AG04450 (cell line): ENCODE measurements around the gene MIPEP. TPM values are rescaled to one million over a fixed set of nuclear protein-coding genes. Genes with fewer than 3 reads are reported as not detected.
A peak's percentile ranks its signal among the peaks of the same experiment; 100 is the strongest.

Experiments used
- CTCF ChIA-PET: fragments of 300-600, 350-600 bp; formaldehyde crosslinking; extraction: SDS; loops from one replicate; lab custom pipeline; 2022; ENCODE audit warnings: antibody characterized with exemption, inconsistent platforms; lab: Charles Lee
- POLR2A ChIA-PET: fragments of 350-600 bp; formaldehyde crosslinking; extraction: SDS; loops from one replicate; lab custom pipeline; 2021; ENCODE audit warnings: antibody characterized with exemption, inconsistent platforms; lab: Yijun Ruan, JAX
- DNase-seq: peaks from one replicate; pipeline ENCODE4 v3.0.0-alpha.2; 2011; ENCODE audit warnings: low read depth, low spot score
- H3K27ac ChIP-seq: one replicate; pipeline ENCODE4 v1.5.1; 2012; ENCODE audit warnings: low read depth, low read length, control low read depth
- H3K27me3 ChIP-seq: one replicate; pipeline ENCODE4 v1.6.0; 2012; ENCODE audit warnings: low read length; ENCODE audit not compliant: control insufficient read depth, insufficient read depth
- H3K4me3 ChIP-seq: 2 replicates; pipeline ENCODE4 v1.5.1; 2011; ENCODE audit warnings: mild to moderate bottlenecking, low read depth, low read length, control low read depth
- H3K9me3 ChIP-seq: 2 replicates; pipeline ENCODE4 v1.5.1; 2012; ENCODE audit warnings: low read length; ENCODE audit not compliant: control insufficient read depth, insufficient read depth
- polyA plus RNA-seq: library from polyadenylated mRNA; depleted of rRNA; stranded (reverse); fragments of >200 nt; gene quantifications from 2 replicates; pipeline ENCODE4 v1.2.3, GENCODE V29; 2011
- TF ChIP-seq, protein P1 (sequence below): IDR thresholded peaks from 2 replicates; pipeline ENCODE4 v1.5.1; 2011; ENCODE audit warnings: low read depth, low read length, control low read depth, inconsistent platforms

MIPEP gene
- polyA plus RNA-seq, 1 experiment = 40.8 TPM

DNA sequence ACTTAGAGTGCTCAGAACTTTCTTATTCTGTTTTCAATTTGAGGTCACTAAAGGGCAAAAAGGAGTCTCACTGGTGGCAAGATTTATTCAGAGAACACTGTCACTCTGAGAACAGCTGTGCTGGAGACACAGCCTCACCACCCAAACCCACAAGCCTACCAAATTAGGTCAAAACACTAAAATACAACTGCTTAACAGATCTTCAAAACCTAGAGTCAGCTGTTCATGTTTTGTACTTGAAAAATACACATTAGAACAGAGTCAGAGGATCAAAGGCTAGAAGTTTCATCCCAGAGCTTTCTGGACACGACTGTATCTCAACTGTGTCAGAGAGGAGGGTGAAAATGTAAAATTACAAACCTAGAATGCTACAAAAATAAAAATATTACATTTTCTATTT, 89.3 kb downstream of the MIPEP start:
- ChIA-PET CTCF (interaction anchor here (1.1 to 1.2 kb wide), 2 partner anchors 15 to 61 kb away, joined by 3 read pairs; no protein-coding TSS in a partner anchor), POLR2A (interaction anchor here (1.3 kb wide), 1 partner anchor 119 kb away, joined by 4 read pairs; no protein-coding TSS in a partner anchor)
- no peak for DNase-seq
- TF ChIP-seq, protein P1, sequence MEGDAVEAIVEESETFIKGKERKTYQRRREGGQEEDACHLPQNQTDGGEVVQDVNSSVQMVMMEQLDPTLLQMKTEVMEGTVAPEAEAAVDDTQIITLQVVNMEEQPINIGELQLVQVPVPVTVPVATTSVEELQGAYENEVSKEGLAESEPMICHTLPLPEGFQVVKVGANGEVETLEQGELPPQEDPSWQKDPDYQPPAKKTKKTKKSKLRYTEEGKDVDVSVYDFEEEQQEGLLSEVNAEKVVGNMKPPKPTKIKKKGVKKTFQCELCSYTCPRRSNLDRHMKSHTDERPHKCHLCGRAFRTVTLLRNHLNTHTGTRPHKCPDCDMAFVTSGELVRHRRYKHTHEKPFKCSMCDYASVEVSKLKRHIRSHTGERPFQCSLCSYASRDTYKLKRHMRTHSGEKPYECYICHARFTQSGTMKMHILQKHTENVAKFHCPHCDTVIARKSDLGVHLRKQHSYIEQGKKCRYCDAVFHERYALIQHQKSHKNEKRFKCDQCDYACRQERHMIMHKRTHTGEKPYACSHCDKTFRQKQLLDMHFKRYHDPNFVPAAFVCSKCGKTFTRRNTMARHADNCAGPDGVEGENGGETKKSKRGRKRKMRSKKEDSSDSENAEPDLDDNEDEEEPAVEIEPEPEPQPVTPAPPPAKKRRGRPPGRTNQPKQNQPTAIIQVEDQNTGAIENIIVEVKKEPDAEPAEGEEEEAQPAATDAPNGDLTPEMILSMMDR = no peak
- H3K27ac ChIP-seq = peak overlapping the region; percentile 25
- H3K27me3 ChIP-seq = no peaks in the 10 kb centered on the region
- no peak overlapping the region for H3K4me3 ChIP-seq
- H3K9me3 ChIP-seq = peaks cover 7% of the 10 kb centered on the region; the same call in 1 of the 2 replicates

DNA sequence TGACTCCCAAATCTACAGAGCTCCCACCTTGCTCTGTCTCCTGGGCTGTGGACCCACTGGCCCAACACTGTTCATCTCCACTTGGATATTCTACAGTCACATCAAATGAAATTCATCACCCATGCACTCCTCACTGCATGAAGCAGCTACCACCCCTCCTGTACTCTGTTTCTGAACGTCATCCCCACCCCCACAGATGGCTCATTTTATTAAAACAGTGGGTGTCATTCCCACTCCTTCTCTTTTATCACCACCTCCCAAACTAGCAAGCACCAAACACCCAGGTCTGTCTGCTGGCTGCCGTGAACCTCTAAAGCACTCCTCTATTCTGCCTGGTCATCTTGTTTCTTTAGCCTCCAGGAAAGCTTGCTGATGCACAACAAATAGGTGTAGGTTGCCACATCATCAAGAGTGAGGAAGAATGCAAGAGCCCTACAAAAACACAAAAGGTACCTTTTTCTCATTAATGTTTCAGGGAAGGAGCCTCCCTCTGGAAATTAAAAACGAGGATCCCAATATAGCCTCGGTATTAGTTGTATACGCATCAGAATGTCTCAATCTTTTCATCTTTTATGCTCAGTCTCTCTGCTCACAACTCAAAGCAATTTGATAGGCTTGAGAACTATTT, 91.8 kb downstream of the MIPEP start:
- no peak overlapping the region for H3K27ac ChIP-seq

DNA sequence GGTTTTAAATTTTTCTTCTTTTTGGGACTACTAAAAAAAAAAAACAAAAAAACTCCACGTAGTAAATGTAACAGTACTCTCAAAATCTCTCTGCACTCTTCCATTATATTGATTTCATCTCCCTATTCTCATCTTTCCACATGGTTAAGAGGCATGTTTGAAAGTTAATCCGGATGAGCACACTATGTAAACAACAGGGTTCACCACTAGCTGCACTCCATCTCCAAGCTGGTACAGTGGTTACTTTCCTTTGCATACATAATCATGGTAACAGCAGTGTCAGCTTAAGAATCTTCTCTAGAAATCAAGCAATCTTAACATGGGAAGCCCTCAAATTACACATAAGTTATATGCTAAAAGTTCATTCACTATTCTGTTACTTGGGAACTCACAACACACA, 92.6 kb downstream of the MIPEP start:
- ChIA-PET CTCF (no interaction called here), POLR2A (interaction anchor here (3.4 kb wide), 1 partner anchor 123 kb away, joined by 17 read pairs; no protein-coding TSS in a partner anchor)
- TF ChIP-seq, protein P1 = no peak
- Histone ChIP-seq H3K4me3 (no peak overlapping the region), H3K9me3 (peaks cover 7% of the 10 kb centered on the region; the same call in 1 of the 2 replicates), H3K27ac (no peak overlapping the region), H3K27me3 (no peaks in the 10 kb centered on the region)
- DNase-seq = no peak

More for the DNA sequence above, 91.8 kb downstream of the MIPEP start:
- DNase-seq = no peak
- Histone ChIP-seq H3K27me3 (no peaks in the 10 kb centered on the region), H3K4me3 (no peak overlapping the region), H3K9me3 (peaks cover 7% of the 10 kb centered on the region; the same call in 1 of the 2 replicates)
- TF ChIP-seq, protein P1 = no peak
- POLR2A ChIA-PET = no interaction called here
- CTCF ChIA-PET = no interaction called here

DNA sequence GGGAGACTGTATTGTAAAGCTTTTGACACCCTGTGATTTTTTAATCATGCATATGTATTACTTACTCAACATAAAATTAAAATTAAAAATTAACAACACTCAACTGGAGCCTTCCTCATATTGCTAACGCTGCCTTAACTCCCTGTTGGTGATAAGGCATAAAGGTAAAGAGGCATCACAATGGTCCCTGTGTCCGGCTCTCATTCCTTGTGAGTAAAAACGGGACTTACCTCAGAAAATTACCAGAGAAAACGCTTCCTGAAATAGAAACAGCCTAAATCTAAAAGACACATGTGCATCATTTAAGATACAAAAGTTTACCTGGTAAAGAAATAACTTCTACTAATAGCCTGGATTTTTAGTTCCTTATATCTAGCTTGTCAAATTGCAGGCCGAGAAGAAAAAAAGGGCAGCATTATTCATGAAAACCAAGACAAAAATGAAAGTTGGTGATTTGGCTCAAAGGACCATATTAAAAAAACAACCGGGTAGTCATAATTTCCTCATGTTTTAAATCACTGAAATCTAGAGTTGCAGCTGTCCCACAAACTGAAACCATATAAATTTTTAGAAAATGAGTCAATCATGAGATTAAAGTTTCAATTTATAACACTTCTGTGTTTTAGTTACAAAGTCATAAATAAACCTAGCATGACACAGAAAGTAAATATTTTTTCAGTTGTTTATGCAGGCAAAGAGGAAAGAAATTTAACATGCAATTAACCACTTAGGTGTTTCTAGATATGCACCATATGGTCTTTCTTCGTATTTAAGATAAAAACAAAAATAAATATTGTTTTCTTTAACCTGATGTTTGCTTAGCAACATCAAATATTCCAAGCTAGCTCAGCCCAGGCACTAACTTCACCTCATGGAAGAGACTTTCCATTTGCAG, 94.7 kb downstream of the MIPEP start:
- TF ChIP-seq, protein P1 = no peak
- CTCF ChIA-PET = interaction anchor here (1.3 kb wide), 1 partner anchor 16 kb away, joined by 6 read pairs; no protein-coding TSS in a partner anchor
- DNase-seq = peak; percentile 68
- no peaks in the 10 kb centered on the region for H3K27me3 ChIP-seq
- POLR2A ChIA-PET = interaction anchor here (0.6 to 3.4 kb wide), 6 partner anchors 15 to 294 kb away, joined by 3 to 17 read pairs (median 4); no protein-coding TSS in a partner anchor
- H3K9me3 ChIP-seq = peaks cover 10% of the 10 kb centered on the region; the same call in 1 of the 2 replicates
- H3K27ac ChIP-seq = peak overlapping the region; percentile 63
- no peak overlapping the region for H3K4me3 ChIP-seq
